Fibroblast of villous mesenchyme (primary cell): ENCODE measurements around the gene HTR3E. TPM values are rescaled to one million over a fixed set of nuclear protein-coding genes. Genes with fewer than 3 reads are reported as not detected.

Source experiments
- DNase-seq: peaks from one replicate; pipeline ENCODE4 v3.0.0-alpha.2; 2010; ENCODE audit warnings: low read depth
- H3K4me3 ChIP-seq: 2 replicates; pipeline ENCODE4 v1.5.1; 2011; ENCODE audit warnings: low read depth, mild to moderate bottlenecking, low read length
- CTCF ChIP-seq: IDR thresholded peaks from 2 replicates; pipeline ENCODE4 v1.5.1; 2012; ENCODE audit warnings: low read depth, mild to moderate bottlenecking, low read length; ENCODE audit not compliant: insufficient read depth
- total RNA-seq: library from RNA; depleted of rRNA; stranded (reverse); fragments of >200 nt; gene quantifications from 2 replicates; pipeline ENCODE4 v1.2.3, GENCODE V29; 2012

HTR3E gene
- total RNA-seq, 1 donor: not detected

- DNase-seq: no peak
- no peak for TF ChIP-seq CTCF
- no peak overlapping the region for H3K4me3 ChIP-seq
These were observed 36.1 kb downstream of the HTR3E start for GRCh38 chr3:184132945-184133344.

- DNase-seq: peak; percentile 80
- no peak for TF ChIP-seq CTCF
- peak overlapping the region; percentile 85 for H3K4me3 ChIP-seq
These were observed 37.2 kb downstream of the HTR3E start for GRCh38 chr3:184133840-184134745.

GRCh38 chr3:184134746-184135148 lies 37.9 kb downstream of the HTR3E start:
- no peak for DNase-seq
- no peak for TF ChIP-seq CTCF
- peak overlapping the region; percentile 85 for H3K4me3 ChIP-seq

GRCh38 chr3:184135149-184135910 lies 38.5 kb downstream of the HTR3E start, which contains the start of gene EIF2B5:
TSS of gene EIF2B5 (plus strand) at chr3:184135358. CDS start at chr3:184135386, 28 bp downstream.
- peak; percentile 43 for TF ChIP-seq CTCF

GRCh38 chr3:184135911-184136260 lies 39.0 kb downstream of the HTR3E start:
- DNase-seq: no peak
- H3K4me3 ChIP-seq: peak overlapping the region; percentile 85
- TF ChIP-seq CTCF: no peak

More at GRCh38 chr3:184135149-184135910, 38.5 kb downstream of the HTR3E start, which contains the start of gene EIF2B5:
- DNase-seq: peak; percentile 94
- H3K4me3 ChIP-seq: peak within 1 kb of the TSS; percentile 85

- no peak for TF ChIP-seq CTCF
- DNase-seq: no peak
- no peak overlapping the region for H3K4me3 ChIP-seq
These were observed 43.6 kb downstream of the HTR3E start for GRCh38 chr3:184140436-184140835.
